OCI-LY7 (cell line): ENCODE measurements around the gene ARHGAP26. TPM values are rescaled to one million over a fixed set of nuclear protein-coding genes. Genes with fewer than 3 reads are reported as not detected.

Source experiments
- BruUV-seq: library from RNA; stranded (reverse); fragments of 400-500 nt; replicated peaks from 2 replicates; lab custom pipeline; 2021; lab: Mats Ljungman, UMichigan
- CTCF ChIA-PET: fragments of 300-600 bp; sonication (Branson Sonifier 250); formaldehyde crosslinking; loops from one replicate; lab custom pipeline; 2022; ENCODE audit warnings: antibody characterized with exemption; ENCODE audit not compliant: unreplicated experiment; lab: Charles Lee
- POLR2A ChIA-PET: fragments of 300-600 bp; sonication (Branson Sonifier 250); formaldehyde crosslinking; loops from one replicate; lab custom pipeline; 2022; ENCODE audit warnings: antibody characterized with exemption; lab: Charles Lee
- DNase-seq: peaks from one replicate; pipeline ENCODE4 v3.0.0-alpha.2; 2015; ENCODE audit warnings: low spot score
- H2AFZ ChIP-seq: fragments of 200-600 bp; sonication (generic), shearing (Covaris generic); 2 replicates; pipeline ENCODE4 v1.6.1; 2014; ENCODE audit warnings: mild to moderate bottlenecking, antibody characterized with exemption, low read length, moderate library complexity
- H3K27ac ChIP-seq: fragments of 200-600 bp; sonication (generic); 2 replicates; pipeline ENCODE4 v1.5.1; 2014; ENCODE audit warnings: mixed run types, low read depth, mild to moderate bottlenecking, moderate library complexity, low read length, inconsistent platforms; ENCODE audit not compliant: poor library complexity, severe bottlenecking
- H3K36me3 ChIP-seq: fragments of 200-600 bp; sonication (generic); 2 replicates; pipeline ENCODE4 v1.6.1; 2014; ENCODE audit warnings: mild to moderate bottlenecking, antibody characterized with exemption, low read length, moderate library complexity, mixed read lengths; ENCODE audit not compliant: insufficient read depth
- H3K4me1 ChIP-seq: fragments of 200-600 bp; sonication (generic); 2 replicates; pipeline ENCODE4 v1.5.1; 2014; ENCODE audit warnings: mild to moderate bottlenecking, low read length; ENCODE audit not compliant: insufficient read depth, poor library complexity, severe bottlenecking
- H3K4me2 ChIP-seq: fragments of 200-600 bp; sonication (generic); 2 replicates; pipeline ENCODE4 v1.6.1; 2014; ENCODE audit warnings: mild to moderate bottlenecking, low read length
- H3K4me3 ChIP-seq: fragments of 200-600 bp; sonication (generic); 2 replicates; pipeline ENCODE4 v1.5.1; 2014; ENCODE audit warnings: mild to moderate bottlenecking, low read depth, low read length; ENCODE audit not compliant: poor library complexity, severe bottlenecking
- H3K79me2 ChIP-seq: fragments of 200-600 bp; sonication (generic); 2 replicates; pipeline ENCODE4 v1.6.1; 2016; ENCODE audit warnings: low read depth, mild to moderate bottlenecking, low read length, moderate library complexity, mixed read lengths; ENCODE audit not compliant: insufficient read depth
- H3K9me2 ChIP-seq: fragments of 200-600 bp; sonication (generic); 2 replicates; pipeline ENCODE4 v1.6.1; 2016; ENCODE audit warnings: mild to moderate bottlenecking, low read length, mixed read lengths; ENCODE audit not compliant: insufficient read depth
- H3K9me3 ChIP-seq: fragments of 200-600 bp; sonication (generic); 2 replicates; pipeline ENCODE4 v1.6.1; 2014; ENCODE audit warnings: mild to moderate bottlenecking, mixed run types, low read length, mixed read lengths
- H4K20me1 ChIP-seq: fragments of 200-600 bp; sonication (generic); 2 replicates; pipeline ENCODE4 v1.6.1; 2014; ENCODE audit warnings: mild to moderate bottlenecking, antibody characterized with exemption, low read length, moderate library complexity, mixed read lengths; ENCODE audit not compliant: insufficient read depth
- CTCF ChIP-seq: fragments of 200-600 bp; sonication (generic); conservative IDR thresholded peaks from 2 replicates; pipeline ENCODE4 v1.5.1; 2014; ENCODE audit warnings: mild to moderate bottlenecking, antibody characterized with exemption, low read length, moderate library complexity, mixed read lengths
- EZH2phosphoT487 ChIP-seq: fragments of 200-600 bp; sonication (generic); IDR thresholded peaks from 2 replicates; pipeline ENCODE4 v1.6.1; 2018; ENCODE audit warnings: low read depth, borderline replicate concordance, mild to moderate bottlenecking, mixed run types, antibody characterized with exemption, low read length, moderate library complexity, mixed read lengths
- intact Hi-C: fragments of 100-400 bp; cut with micrococcal nuclease; formaldehyde crosslinking; loops from one replicate; pipeline ENCODE4 v1.10.0; 2022; ENCODE audit not compliant: unreplicated experiment
- total RNA-seq, 2 experiments: library from RNA; depleted of rRNA in 1 of 2; stranded (reverse); fragments of >200 nt in 1 of 2; shearing (Covaris generic) in 1 of 2; gene quantifications; 2 replicates each; pipeline ENCODE4 v1.2.3, GENCODE V29; 2014 to 2022

Gene ARHGAP26
- total RNA-seq, 2 experiments from 2014 or later, result 7.0 to 19.1 TPM

DNA sequence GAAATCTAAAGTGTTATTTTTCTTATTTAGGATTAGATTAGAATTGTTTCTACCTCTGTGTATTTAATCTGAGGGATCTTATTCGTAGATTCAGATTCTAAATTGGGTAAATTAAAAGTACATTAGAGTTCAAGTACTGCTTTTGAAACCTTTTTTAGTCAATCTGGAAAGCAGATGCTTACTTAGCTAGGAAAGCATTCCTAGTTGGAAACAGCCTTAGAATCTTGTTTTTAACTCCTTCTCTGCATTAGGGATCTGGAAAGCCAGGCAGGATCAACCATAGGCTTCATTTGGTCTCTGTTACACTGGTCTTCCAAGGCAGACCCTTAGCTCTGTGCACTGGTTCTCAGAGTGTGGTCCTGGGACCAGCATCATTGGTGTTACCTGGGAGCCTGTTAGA is 385.9 kb downstream of the ARHGAP26 start:
- intact Hi-C loops, result no loop called here
- no peaks in the 10 kb centered on the region for H4K20me1 ChIP-seq
- TF ChIP-seq CTCF (no peak), EZH2phosphoT487 (no peak)
- H3K27ac ChIP-seq, result no peak overlapping the region
- H3K4me2 ChIP-seq, result no peak overlapping the region
- no peaks in the 10 kb centered on the region for H3K79me2 ChIP-seq
- H3K36me3 ChIP-seq, result no peaks in the 10 kb centered on the region
- H3K9me3 ChIP-seq, result no peaks in the 10 kb centered on the region
- ChIA-PET POLR2A (interaction anchor here (0.6 kb wide), 1 partner anchor 34 kb away, joined by 3 read pairs; no protein-coding TSS in a partner anchor), CTCF (no interaction called here)
- H3K4me3 ChIP-seq, result no peak overlapping the region
- BruUV-seq, result no TSS peak
- DNase-seq, result no peak
- no peaks in the 10 kb centered on the region for H3K4me1 ChIP-seq
- H3K9me2 ChIP-seq, result no peaks in the 10 kb centered on the region
- no peak overlapping the region for H2AFZ ChIP-seq

GRCh38 chr5:143156572-143156971 is 386.4 kb downstream of the ARHGAP26 start:
- intact Hi-C loops, result no loop called here
- no peak overlapping the region for H3K4me3 ChIP-seq
- POLR2A ChIA-PET, result no interaction called here
- no peak overlapping the region for H3K27ac ChIP-seq
- BruUV-seq, result no TSS peak
- no peak for TF ChIP-seq EZH2phosphoT487
- no peak for TF ChIP-seq CTCF
- no peaks in the 10 kb centered on the region for H3K9me3 ChIP-seq
- H3K4me1 ChIP-seq, result no peaks in the 10 kb centered on the region
- H4K20me1 ChIP-seq, result no peaks in the 10 kb centered on the region
- peaks cover 1% of the 10 kb centered on the region; the same call in 1 of the 2 replicates for H3K9me2 ChIP-seq
- H3K36me3 ChIP-seq, result no peaks in the 10 kb centered on the region
- CTCF ChIA-PET, result no interaction called here
- H3K79me2 ChIP-seq, result no peaks in the 10 kb centered on the region
- no peak overlapping the region for H2AFZ ChIP-seq
- no peak overlapping the region for H3K4me2 ChIP-seq
- DNase-seq, result no peak

- Histone ChIP-seq H3K4me1 (no peaks in the 10 kb centered on the region), H3K4me2 (no peak overlapping the region), H4K20me1 (no peaks in the 10 kb centered on the region), H2AFZ (no peak overlapping the region), H3K27ac (no peak overlapping the region), H3K9me2 (peaks cover 3% of the 10 kb centered on the region; the same call in 1 of the 2 replicates), H3K36me3 (no peaks in the 10 kb centered on the region), H3K79me2 (no peaks in the 10 kb centered on the region), H3K4me3 (no peak overlapping the region), H3K9me3 (no peaks in the 10 kb centered on the region)
- TF ChIP-seq CTCF (no peak), EZH2phosphoT487 (no peak)
- POLR2A ChIA-PET, result no interaction called here
- intact Hi-C loops, result no loop called here
- no TSS peak for BruUV-seq
- no peak for DNase-seq
- CTCF ChIA-PET, result no interaction called here
Measured at GRCh38 chr5:143159031-143159430, 388.9 kb downstream of the ARHGAP26 start.
